ENCODE data around the gene DCDC1. TPM values are rescaled to one million over a fixed set of nuclear protein-coding genes. Genes with fewer than 3 reads are reported as not detected.

Gene DCDC1, protein sequence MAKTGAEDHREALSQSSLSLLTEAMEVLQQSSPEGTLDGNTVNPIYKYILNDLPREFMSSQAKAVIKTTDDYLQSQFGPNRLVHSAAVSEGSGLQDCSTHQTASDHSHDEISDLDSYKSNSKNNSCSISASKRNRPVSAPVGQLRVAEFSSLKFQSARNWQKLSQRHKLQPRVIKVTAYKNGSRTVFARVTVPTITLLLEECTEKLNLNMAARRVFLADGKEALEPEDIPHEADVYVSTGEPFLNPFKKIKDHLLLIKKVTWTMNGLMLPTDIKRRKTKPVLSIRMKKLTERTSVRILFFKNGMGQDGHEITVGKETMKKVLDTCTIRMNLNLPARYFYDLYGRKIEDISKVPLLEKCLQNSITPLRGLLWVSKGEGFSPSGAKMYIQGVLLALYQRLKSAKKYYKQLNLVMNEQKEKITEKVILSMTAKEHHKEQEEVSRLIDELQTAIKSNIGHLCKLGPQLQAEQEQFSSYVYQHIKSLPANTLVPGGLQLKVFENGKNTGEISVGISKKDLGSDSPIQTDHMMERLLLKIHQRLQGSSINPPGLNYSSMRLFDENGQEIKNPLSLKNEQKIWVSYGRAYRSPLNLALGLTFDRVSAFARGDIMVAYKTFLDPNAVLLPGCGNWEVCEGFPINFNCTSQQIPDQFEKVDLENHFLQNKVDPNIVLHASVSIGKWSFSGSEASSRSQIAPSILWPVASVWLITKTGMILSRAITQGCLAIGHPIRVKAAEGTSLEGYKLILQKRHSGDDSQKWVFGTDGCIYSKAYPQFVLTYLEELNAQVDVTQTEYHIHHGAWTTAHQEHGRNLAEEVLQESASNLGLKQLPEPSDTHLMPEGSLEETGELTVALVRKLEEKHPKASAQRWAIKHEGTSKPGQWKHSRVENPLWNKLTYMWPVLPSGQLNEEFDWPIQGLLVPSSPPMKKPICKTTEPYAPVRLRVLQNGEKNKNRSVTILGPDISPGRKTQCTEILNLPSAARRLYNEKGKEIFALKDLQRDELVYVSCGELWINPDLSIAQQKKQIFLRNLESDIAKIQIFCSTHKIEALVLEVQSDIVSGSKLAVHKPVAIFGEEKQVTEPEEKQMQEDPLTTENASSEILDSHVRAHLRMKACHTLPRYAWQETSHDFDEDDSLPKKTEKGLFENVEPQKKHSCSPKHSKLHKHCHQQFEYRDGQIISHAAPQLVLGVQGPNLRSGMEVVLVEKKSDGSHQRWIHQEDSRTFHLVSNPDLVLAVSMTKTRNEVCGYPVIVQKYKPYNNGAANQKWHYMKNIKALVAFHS (N-terminal part only)
- polyA plus RNA-seq (2011; rRNA removed) (9.5 and 10.0 TPM in 2 replicates), polyA plus RNA-seq (2017; fragmentation: RNase III; extraction: RNeasy Plus Mini Kit Qiagen cat#74134 plus additional on column Dnase treatment) (1.4 to 2.8 TPM (median 2.3 TPM) in 3 replicates), polyA minus RNA-seq (2011; rRNA and poly(A)+ RNA removed) (6.8 and 7.8 TPM in 2 replicates)
- 0.40 and 0.49 TPM in 2 replicates for polyA plus RNA-seq (2012; cell fraction: cytosol; rRNA removed)
- 0.40 and 0.82 TPM in 2 replicates for polyA plus RNA-seq (2012; cell fraction: nucleus; rRNA removed)

DNA sequence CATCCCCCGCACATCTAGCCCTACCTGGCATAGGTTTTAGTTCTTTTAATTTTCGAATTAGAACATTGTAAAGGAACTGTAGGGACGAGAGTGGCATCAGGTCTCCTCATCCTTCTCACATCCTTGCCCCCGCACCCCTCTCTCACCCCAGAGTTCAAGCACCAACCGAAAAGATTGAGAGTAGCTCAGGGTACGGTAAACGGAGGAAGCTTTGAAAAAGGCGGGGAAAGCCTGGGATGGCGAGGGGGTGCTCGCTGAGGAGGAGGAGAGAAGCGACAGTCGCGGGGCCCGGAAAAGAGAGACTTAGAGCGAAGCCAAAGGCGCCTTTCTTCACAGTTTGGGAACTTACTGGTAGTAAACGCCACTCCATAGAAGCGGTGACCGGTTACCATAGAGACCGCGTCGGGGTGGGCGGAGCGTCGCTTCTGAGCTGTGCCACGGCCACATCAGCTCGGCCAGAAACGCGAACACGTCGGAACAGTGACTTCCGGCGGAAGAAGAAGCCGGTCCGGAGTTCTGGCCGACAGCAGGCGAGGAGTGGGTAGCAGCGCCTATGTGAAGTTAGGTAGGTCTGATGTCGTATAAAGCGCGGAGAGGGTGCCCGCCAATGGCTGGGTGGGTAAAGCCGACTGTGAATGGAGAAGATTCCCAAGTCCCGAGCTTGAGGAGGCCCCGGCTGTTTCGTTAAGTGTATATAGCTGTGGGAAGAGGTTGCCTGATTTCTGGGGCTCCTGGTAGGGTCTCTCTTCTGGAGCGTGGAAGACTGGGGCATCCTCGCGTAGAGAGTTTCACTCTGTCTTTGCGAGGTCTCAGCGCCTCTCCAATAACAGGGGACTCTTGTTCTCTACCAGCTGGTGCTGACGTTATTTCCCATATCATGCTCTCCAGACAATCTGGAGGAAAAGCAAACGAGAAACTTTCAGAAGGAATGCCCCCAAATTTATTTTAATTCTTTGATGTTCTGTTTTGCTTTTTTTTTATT lies at the start of gene DCDC1, which contains the start of gene DNAJC24:
TSS of gene DCDC1 (minus strand) at position 392 of the 982 bp plus-strand sequence. CDS start 41,459 bp downstream, outside the sequence.
TSS of gene DNAJC24 (plus strand) at position 513 of the 982 bp plus-strand sequence. CDS start 889 bp downstream, outside the sequence.
- FAIRE-seq, result peak; percentile 79
- ChIA-PET POLR2A (interaction anchor here (1.2 kb wide), 1 partner anchor 17 kb away, joined by 5 read pairs; no protein-coding TSS in a partner anchor), CTCF (interaction anchor here (0.6 to 1.7 kb wide), 4 partner anchors 10 to 928 kb away, joined by 3 to 7 read pairs (median 4); no protein-coding TSS in a partner anchor)
- WGBS (ENCODE audit: missing lambda C conversion rate), result 2% methylated on average over 53 of the region's 53 CpGs
- H3K9me3 ChIP-seq, result no peaks in the 10 kb centered on the region
- peak within 1 kb of the TSS; percentile 80 for H3K4me2 ChIP-seq
- ATAC-seq, result peak; percentile 99
- TF ChIP-seq RFX5 (IDR thresholded peaks at IDR 0.05), result 0 out of 2 replicates have a peak, but pooled peaks have one; percentile 46
- TF ChIP-seq PHF8 (IDR thresholded peaks at IDR 0.05; ENCODE audit: borderline replicate concordance, low read depth), result peak; percentile 42; the same call in 1 of the 2 replicates
- TF ChIP-seq, protein P1, sequence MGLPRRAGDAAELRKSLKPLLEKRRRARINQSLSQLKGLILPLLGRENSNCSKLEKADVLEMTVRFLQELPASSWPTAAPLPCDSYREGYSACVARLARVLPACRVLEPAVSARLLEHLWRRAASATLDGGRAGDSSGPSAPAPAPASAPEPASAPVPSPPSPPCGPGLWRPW (IDR thresholded peaks at IDR 0.05), result no peak
- TF ChIP-seq MAFK (IDR thresholded peaks at IDR 0.05; ENCODE audit: partially characterized antibody), result no peak
- TF ChIP-seq, protein P2, sequence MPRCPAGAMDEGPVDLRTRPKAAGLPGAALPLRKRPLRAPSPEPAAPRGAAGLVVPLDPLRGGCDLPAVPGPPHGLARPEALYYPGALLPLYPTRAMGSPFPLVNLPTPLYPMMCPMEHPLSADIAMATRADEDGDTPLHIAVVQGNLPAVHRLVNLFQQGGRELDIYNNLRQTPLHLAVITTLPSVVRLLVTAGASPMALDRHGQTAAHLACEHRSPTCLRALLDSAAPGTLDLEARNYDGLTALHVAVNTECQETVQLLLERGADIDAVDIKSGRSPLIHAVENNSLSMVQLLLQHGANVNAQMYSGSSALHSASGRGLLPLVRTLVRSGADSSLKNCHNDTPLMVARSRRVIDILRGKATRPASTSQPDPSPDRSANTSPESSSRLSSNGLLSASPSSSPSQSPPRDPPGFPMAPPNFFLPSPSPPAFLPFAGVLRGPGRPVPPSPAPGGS (IDR thresholded peaks at IDR 0.05), result peak; percentile 76; the same call in 2 of the 3 replicates
- no peak for TF ChIP-seq MYC (IDR thresholded peaks at IDR 0.05; ENCODE audit: borderline replicate concordance, low read length)
- TF ChIP-seq ZNF302 (CRISPR knock-in tag; IDR thresholded peaks at IDR 0.05), result no peak
- TF ChIP-seq SMC3 (IDR thresholded peaks at IDR 0.05), result 0 out of 3 replicates have a peak, but pooled peaks have one; percentile 11
- TF ChIP-seq, protein P3, sequence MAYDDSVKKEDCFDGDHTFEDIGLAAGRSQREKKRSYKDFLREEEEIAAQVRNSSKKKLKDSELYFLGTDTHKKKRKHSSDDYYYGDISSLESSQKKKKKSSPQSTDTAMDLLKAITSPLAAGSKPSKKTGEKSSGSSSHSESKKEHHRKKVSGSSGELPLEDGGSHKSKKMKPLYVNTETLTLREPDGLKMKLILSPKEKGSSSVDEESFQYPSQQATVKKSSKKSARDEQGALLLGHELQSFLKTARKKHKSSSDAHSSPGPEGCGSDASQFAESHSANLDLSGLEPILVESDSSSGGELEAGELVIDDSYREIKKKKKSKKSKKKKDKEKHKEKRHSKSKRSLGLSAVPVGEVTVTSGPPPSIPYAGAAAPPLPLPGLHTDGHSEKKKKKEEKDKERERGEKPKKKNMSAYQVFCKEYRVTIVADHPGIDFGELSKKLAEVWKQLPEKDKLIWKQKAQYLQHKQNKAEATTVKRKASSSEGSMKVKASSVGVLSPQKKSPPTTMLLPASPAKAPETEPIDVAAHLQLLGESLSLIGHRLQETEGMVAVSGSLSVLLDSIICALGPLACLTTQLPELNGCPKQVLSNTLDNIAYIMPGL (CRISPR knock-in tag; IDR thresholded peaks at IDR 0.05; ENCODE audit: borderline replicate concordance), result no peak
- no peak for TF ChIP-seq FOSB (CRISPR knock-in tag; IDR thresholded peaks at IDR 0.05)
- TF ChIP-seq RCOR1 (IDR thresholded peaks at IDR 0.05; ENCODE audit: low read depth, low read length), result no peak
- TF ChIP-seq HOXB5 (CRISPR knock-in tag; IDR thresholded peaks at IDR 0.05), result no peak
- TF ChIP-seq FOXS1 (CRISPR knock-in tag; IDR thresholded peaks at IDR 0.05), result peak; percentile 49; the same call in 1 of the 2 replicates
- TF ChIP-seq TFCP2L1 (CRISPR knock-in tag; IDR thresholded peaks at IDR 0.05), result no peak
- TF ChIP-seq POLR2A (IDR thresholded peaks at IDR 0.05; ENCODE audit: low read length), result peak; percentile 88
- TF ChIP-seq, protein P4, sequence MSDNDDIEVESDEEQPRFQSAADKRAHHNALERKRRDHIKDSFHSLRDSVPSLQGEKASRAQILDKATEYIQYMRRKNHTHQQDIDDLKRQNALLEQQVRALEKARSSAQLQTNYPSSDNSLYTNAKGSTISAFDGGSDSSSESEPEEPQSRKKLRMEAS (IDR thresholded peaks at IDR 0.05), result peak; percentile 80
- peak in 1 of 2 experiments; percentile 80; a peak in 4 of 5 replicates for TF ChIP-seq JUN (IDR thresholded peaks at IDR 0.05)
- no peak for TF ChIP-seq KDM5A (IDR thresholded peaks at IDR 0.05)
- no peak for TF ChIP-seq RAD21 (conservative IDR thresholded peaks at IDR 0.05 in 1 of 2, IDR thresholded peaks at IDR 0.05 in 1 of 2)
- DNase-seq (ENCODE audit: low read depth in 1 of 2, low spot score in 1 of 2), result peak; percentile 68 to 92
- peak within 1 kb of the TSS; percentile 90 for H3K4me3 ChIP-seq
- H3K27ac ChIP-seq, result peak within 1 kb of the TSS; percentile 82 to 90
- H3K4me1 ChIP-seq, result peaks cover 8% of the 10 kb centered on the region; the same call in 2 of the 3 replicates

Data from A549 (cell line).